Panc1 (cell line): Measurements from ENCODE around the gene ABCG1. TPM values are rescaled to one million over a fixed set of nuclear protein-coding genes. Genes with fewer than 3 reads are reported as not detected.

Experiments used
- ATAC-seq: fragments of 200-7000 bp; cut with Tn5 transposase; 2 replicates; pipeline ENCODE4 v1.9.1; 2020; ENCODE audit warnings: mild to moderate bottlenecking, moderate library complexity
- BruUV-seq: library from RNA; stranded (reverse); fragments of 400-500 nt; replicated peaks from 2 replicates; lab custom pipeline; 2021; lab: Mats Ljungman, UMichigan
- CTCF ChIA-PET: fragments of 300-600 bp; sonication (Branson Sonifier 250); formaldehyde crosslinking; loops from one replicate; lab custom pipeline; 2022; ENCODE audit warnings: antibody characterized with exemption; lab: Charles Lee
- POLR2A ChIA-PET: fragments of 300-600 bp; sonication (Branson Sonifier 250); formaldehyde crosslinking; loops from one replicate; lab custom pipeline; 2022; ENCODE audit warnings: antibody characterized with exemption; lab: Charles Lee
- DNase-seq: peaks from one replicate; pipeline ENCODE4 v3.0.0-alpha.2; 2010; ENCODE audit warnings: low read depth, low spot score
- H3K27ac ChIP-seq: 2 replicates; pipeline ENCODE4 v1.5.1; 2011; ENCODE audit warnings: mild to moderate bottlenecking, low read length, inconsistent platforms
- H3K27me3 ChIP-seq: fragments of 200-500 bp; sonication (Bioruptor generic); 2 replicates; pipeline ENCODE4 v1.6.0; 2014; ENCODE audit warnings: low read length, inconsistent platforms; ENCODE audit not compliant: control insufficient read depth, insufficient read depth
- H3K36me3 ChIP-seq: fragments of 200-500 bp; sonication (Bioruptor generic); 2 replicates; pipeline ENCODE4 v1.5.1; 2014; ENCODE audit warnings: inconsistent platforms, mild to moderate bottlenecking, low read length, moderate library complexity; ENCODE audit not compliant: control insufficient read depth, insufficient read depth
- H3K4me1 ChIP-seq: 2 replicates; pipeline ENCODE4 v1.5.1; 2011; ENCODE audit warnings: inconsistent platforms, mild to moderate bottlenecking, low read length, moderate library complexity; ENCODE audit not compliant: control insufficient read depth, insufficient read depth
- H3K4me3 ChIP-seq, 2 experiments: 2 replicates each; pipeline ENCODE4 v1.5.1; 2011 to 2012; ENCODE audit warnings: low read depth in 2 of 2, low read length in 2 of 2, mild to moderate bottlenecking in 2 of 2, inconsistent platforms in 1 of 2, moderate library complexity in 1 of 2
- H3K9me3 ChIP-seq: fragments of 200-500 bp; sonication (Bioruptor generic); 2 replicates; pipeline ENCODE4 v1.5.1; 2014; ENCODE audit warnings: low read depth, mild to moderate bottlenecking, inconsistent platforms, low read length, moderate library complexity; ENCODE audit not compliant: control insufficient read depth, insufficient read depth
- POLR2AphosphoS5 ChIP-seq: IDR thresholded peaks from 2 replicates; pipeline ENCODE4 v1.6.1; 2012; ENCODE audit warnings: mild to moderate bottlenecking, low read depth, low read length, moderate library complexity
- SIN3A ChIP-seq: IDR thresholded peaks from 2 replicates; pipeline ENCODE4 v1.6.1; 2012; ENCODE audit warnings: low read depth, mild to moderate bottlenecking, low read length, moderate library complexity, borderline replicate concordance; ENCODE audit not compliant: insufficient read depth
- TCF7L2 ChIP-seq: IDR thresholded peaks from 2 replicates; pipeline ENCODE4 v1.6.1; 2011; ENCODE audit warnings: mild to moderate bottlenecking, low read depth, low read length, inconsistent platforms
- in situ Hi-C: cut with HindIII; loops from 2 replicates; pipeline ENCODE4 v1.10.0; 2016; ENCODE audit warnings: low sequenced_read_pairs, low pct_unique_long_range_greater_than_20kb
- intact Hi-C: fragments of 100-400 bp; cut with micrococcal nuclease; formaldehyde crosslinking; loops from one replicate; pipeline ENCODE4 v1.10.0; 2022; ENCODE audit not compliant: unreplicated experiment
- total RNA-seq: library from RNA; stranded (reverse); gene quantifications from one replicate; pipeline ENCODE4 v1.2.1, GENCODE V29; 2021; ENCODE audit not compliant: unreplicated experiment
- TF ChIP-seq, protein P1 (sequence below), 2 experiments: IDR thresholded peaks; 2 replicates each; pipeline ENCODE4 v1.6.1; 2011 to 2012; ENCODE audit warnings: low read depth in 2 of 2, control low read depth in 1 of 2, low read length in 1 of 2, mild to moderate bottlenecking in 1 of 2, moderate library complexity in 1 of 2; ENCODE audit not compliant: insufficient read depth in 1 of 2
- TF ChIP-seq, protein P2 (sequence below): fragments of 450-650 bp; IDR thresholded peaks from 2 replicates; pipeline ENCODE4 v1.5.1; 2017; ENCODE audit warnings: mild to moderate bottlenecking

The ABCG1 gene
- total RNA-seq, 1 experiment from 2014 or later, result 0.80 TPM

DNA sequence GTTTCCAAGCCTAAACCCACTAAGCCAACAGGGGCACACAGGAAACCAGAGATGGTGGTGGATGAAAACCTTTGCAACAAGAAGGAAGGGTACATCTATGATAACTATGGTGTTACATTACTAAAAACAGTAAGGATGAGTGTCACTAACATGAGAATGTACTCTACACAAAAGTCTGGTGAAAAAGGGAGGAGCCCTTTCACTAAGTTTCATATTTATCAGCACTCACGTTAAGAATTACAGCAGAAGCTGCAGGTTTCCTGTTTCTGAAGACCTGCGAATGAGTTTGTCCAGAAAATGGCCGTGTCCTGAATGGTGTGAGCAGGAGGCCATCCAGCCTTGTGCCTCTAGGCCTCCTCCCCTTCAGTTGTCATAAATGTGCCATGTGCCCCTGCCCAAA lies 17.8 kb downstream of the ABCG1 start:
- no peak for ATAC-seq
- BruUV-seq, result no TSS peak
- Histone ChIP-seq H3K4me1 (peaks cover 15% of the 10 kb centered on the region), H3K27me3 (no peaks in the 10 kb centered on the region), H3K9me3 (no peaks in the 10 kb centered on the region), H3K36me3 (no peaks in the 10 kb centered on the region), H3K27ac (no peak overlapping the region), H3K4me3 (no peak overlapping the region)
- intact Hi-C loops (no loop called here), in situ Hi-C loops (no loop called here)
- no peak for DNase-seq
- ChIA-PET POLR2A (no interaction called here), CTCF (no interaction called here)
- TF ChIP-seq, protein P1, sequence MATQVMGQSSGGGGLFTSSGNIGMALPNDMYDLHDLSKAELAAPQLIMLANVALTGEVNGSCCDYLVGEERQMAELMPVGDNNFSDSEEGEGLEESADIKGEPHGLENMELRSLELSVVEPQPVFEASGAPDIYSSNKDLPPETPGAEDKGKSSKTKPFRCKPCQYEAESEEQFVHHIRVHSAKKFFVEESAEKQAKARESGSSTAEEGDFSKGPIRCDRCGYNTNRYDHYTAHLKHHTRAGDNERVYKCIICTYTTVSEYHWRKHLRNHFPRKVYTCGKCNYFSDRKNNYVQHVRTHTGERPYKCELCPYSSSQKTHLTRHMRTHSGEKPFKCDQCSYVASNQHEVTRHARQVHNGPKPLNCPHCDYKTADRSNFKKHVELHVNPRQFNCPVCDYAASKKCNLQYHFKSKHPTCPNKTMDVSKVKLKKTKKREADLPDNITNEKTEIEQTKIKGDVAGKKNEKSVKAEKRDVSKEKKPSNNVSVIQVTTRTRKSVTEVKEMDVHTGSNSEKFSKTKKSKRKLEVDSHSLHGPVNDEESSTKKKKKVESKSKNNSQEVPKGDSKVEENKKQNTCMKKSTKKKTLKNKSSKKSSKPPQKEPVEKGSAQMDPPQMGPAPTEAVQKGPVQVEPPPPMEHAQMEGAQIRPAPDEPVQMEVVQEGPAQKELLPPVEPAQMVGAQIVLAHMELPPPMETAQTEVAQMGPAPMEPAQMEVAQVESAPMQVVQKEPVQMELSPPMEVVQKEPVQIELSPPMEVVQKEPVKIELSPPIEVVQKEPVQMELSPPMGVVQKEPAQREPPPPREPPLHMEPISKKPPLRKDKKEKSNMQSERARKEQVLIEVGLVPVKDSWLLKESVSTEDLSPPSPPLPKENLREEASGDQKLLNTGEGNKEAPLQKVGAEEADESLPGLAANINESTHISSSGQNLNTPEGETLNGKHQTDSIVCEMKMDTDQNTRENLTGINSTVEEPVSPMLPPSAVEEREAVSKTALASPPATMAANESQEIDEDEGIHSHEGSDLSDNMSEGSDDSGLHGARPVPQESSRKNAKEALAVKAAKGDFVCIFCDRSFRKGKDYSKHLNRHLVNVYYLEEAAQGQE (IDR thresholded peaks at IDR 0.05; ENCODE audit: insufficient read depth in 1 of 2, low read depth in 2 of 2, low read length in 1 of 2), result no peak
- TF ChIP-seq SIN3A (no peak), TCF7L2 (no peak), POLR2AphosphoS5 (no peak)
- TF ChIP-seq, protein P2, sequence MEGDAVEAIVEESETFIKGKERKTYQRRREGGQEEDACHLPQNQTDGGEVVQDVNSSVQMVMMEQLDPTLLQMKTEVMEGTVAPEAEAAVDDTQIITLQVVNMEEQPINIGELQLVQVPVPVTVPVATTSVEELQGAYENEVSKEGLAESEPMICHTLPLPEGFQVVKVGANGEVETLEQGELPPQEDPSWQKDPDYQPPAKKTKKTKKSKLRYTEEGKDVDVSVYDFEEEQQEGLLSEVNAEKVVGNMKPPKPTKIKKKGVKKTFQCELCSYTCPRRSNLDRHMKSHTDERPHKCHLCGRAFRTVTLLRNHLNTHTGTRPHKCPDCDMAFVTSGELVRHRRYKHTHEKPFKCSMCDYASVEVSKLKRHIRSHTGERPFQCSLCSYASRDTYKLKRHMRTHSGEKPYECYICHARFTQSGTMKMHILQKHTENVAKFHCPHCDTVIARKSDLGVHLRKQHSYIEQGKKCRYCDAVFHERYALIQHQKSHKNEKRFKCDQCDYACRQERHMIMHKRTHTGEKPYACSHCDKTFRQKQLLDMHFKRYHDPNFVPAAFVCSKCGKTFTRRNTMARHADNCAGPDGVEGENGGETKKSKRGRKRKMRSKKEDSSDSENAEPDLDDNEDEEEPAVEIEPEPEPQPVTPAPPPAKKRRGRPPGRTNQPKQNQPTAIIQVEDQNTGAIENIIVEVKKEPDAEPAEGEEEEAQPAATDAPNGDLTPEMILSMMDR, result no peak

DNA sequence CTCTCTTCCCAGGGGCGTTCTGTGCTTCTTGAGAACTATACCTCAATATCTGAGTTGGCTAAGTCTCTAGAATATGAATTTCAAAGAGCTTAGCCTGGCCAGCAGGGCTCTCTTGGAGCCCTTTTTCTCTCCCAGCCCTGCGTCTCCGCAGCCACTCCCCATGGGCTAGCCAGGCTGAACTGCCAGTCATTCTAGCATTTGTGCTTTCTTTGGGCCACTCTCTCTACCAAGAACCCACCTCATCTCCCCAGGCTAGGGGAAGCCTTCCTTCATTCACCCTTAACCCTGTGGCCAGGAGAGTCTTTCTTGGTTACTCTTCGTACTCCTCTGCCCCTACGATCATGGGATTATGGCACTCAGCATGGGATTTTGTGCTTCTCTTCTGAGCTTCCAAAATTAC lies 18.2 kb downstream of the ABCG1 start:
- ChIA-PET CTCF (no interaction called here), POLR2A (no interaction called here)
- in situ Hi-C loops, result no loop called here
- Histone ChIP-seq H3K27ac (no peak overlapping the region), H3K27me3 (no peaks in the 10 kb centered on the region), H3K36me3 (no peaks in the 10 kb centered on the region), H3K9me3 (no peaks in the 10 kb centered on the region), H3K4me1 (peaks cover 15% of the 10 kb centered on the region), H3K4me3 (no peak overlapping the region)
- ATAC-seq, result no peak
- BruUV-seq, result no TSS peak
- intact Hi-C loops, result no loop called here
- TF ChIP-seq TCF7L2 (no peak), POLR2AphosphoS5 (no peak), SIN3A (no peak)
- TF ChIP-seq, protein P2, result no peak
- TF ChIP-seq, protein P1 (IDR thresholded peaks at IDR 0.05; ENCODE audit: insufficient read depth in 1 of 2, low read depth in 2 of 2, low read length in 1 of 2), result no peak
- DNase-seq, result no peak
